Measurements from ENCODE around the gene OGFOD2. TPM values are rescaled to one million over a fixed set of nuclear protein-coding genes. Genes with fewer than 3 reads are reported as not detected.
A peak's percentile ranks its signal among the peaks of the same experiment; 100 is the strongest.

The OGFOD2 gene
- total and polyA plus RNA-seq, 9 of the 15 experiments (the other 6 are each of a cell fraction or from before 2014, with no cell fraction given): 1.4 to 111 (median 18.5) TPM

GRCh38 chr12:122980183-122981035, 5.4 kb downstream of the OGFOD2 start, which contains the start of gene ARL6IP4 (continued):
- TF ChIP-seq ZMIZ1 (IDR thresholded peaks at IDR 0.05; ENCODE audit: low read depth in 2 of 2, low read length in 2 of 2): no peak
- no peak for TF ChIP-seq PHTF2 (CRISPR knock-in tag; IDR thresholded peaks at IDR 0.05)
- no peak for TF ChIP-seq ARHGAP35 (IDR thresholded peaks at IDR 0.05; ENCODE audit: partially characterized antibody)
- TF ChIP-seq NFIC (IDR thresholded peaks at IDR 0.05): no peak; the same call in 1 of the 2 replicates
- TF ChIP-seq RBBP5 (IDR thresholded peaks at IDR 0.05; ENCODE audit: borderline replicate concordance, insufficient read depth, low read length, poor library complexity, severe bottlenecking): peak; percentile 77
- no peak for TF ChIP-seq TEAD2 (tag; IDR thresholded peaks at IDR 0.05)
- no peak for TF ChIP-seq ETV1 (tag; conservative IDR thresholded peaks at IDR 0.05; ENCODE audit: low read depth)
- TF ChIP-seq FOXJ3 (CRISPR knock-in tag; IDR thresholded peaks at IDR 0.05): no peak
- no peak for TF ChIP-seq MEF2D (tag; conservative IDR thresholded peaks at IDR 0.05; ENCODE audit: low read depth)
- no peak for TF ChIP-seq YBX1 (IDR thresholded peaks at IDR 0.05)
- TF ChIP-seq, protein P1, sequence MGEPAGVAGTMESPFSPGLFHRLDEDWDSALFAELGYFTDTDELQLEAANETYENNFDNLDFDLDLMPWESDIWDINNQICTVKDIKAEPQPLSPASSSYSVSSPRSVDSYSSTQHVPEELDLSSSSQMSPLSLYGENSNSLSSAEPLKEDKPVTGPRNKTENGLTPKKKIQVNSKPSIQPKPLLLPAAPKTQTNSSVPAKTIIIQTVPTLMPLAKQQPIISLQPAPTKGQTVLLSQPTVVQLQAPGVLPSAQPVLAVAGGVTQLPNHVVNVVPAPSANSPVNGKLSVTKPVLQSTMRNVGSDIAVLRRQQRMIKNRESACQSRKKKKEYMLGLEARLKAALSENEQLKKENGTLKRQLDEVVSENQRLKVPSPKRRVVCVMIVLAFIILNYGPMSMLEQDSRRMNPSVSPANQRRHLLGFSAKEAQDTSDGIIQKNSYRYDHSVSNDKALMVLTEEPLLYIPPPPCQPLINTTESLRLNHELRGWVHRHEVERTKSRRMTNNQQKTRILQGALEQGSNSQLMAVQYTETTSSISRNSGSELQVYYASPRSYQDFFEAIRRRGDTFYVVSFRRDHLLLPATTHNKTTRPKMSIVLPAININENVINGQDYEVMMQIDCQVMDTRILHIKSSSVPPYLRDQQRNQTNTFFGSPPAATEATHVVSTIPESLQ (CRISPR knock-in tag; IDR thresholded peaks at IDR 0.05): no peak; the same call in 1 of the 2 replicates
- no peak for TF ChIP-seq PHF21A (IDR thresholded peaks at IDR 0.05; ENCODE audit: borderline replicate concordance, low read depth)
- no peak for TF ChIP-seq LEF1 (IDR thresholded peaks at IDR 0.05)
- peak; percentile 90 to 92 for TF ChIP-seq NRF1 (conservative IDR thresholded peaks at IDR 0.05 in 1 of 2, IDR thresholded peaks at IDR 0.05 in 1 of 2)
- TF ChIP-seq, protein P2, sequence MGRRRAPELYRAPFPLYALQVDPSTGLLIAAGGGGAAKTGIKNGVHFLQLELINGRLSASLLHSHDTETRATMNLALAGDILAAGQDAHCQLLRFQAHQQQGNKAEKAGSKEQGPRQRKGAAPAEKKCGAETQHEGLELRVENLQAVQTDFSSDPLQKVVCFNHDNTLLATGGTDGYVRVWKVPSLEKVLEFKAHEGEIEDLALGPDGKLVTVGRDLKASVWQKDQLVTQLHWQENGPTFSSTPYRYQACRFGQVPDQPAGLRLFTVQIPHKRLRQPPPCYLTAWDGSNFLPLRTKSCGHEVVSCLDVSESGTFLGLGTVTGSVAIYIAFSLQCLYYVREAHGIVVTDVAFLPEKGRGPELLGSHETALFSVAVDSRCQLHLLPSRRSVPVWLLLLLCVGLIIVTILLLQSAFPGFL (CRISPR knock-in tag; IDR thresholded peaks at IDR 0.05): peak; percentile 79; the same call in 1 of the 2 replicates
- peak; percentile 93 for TF ChIP-seq E2F3 (CRISPR knock-in tag; IDR thresholded peaks at IDR 0.05)
- 0 out of 2 replicates have a peak, but pooled peaks have one; percentile 6 for TF ChIP-seq GABPB2 (CRISPR knock-in tag; conservative IDR thresholded peaks at IDR 0.05)
- TF ChIP-seq MCM2 (IDR thresholded peaks at IDR 0.05; ENCODE audit: low read depth): no peak
- TF ChIP-seq HMG20A (CRISPR knock-in tag; conservative IDR thresholded peaks at IDR 0.05): no peak
- TF ChIP-seq TAF15 (IDR thresholded peaks at IDR 0.05; ENCODE audit: low read depth, low read length): no peak
- peak; percentile 35 for TF ChIP-seq FUS (optimal IDR thresholded peaks at IDR 0.05; ENCODE audit: low read depth, low read length)
- TF ChIP-seq NEUROD1 (IDR thresholded peaks at IDR 0.05; ENCODE audit: borderline replicate concordance, low read depth, low read length, partially characterized antibody): no peak
- no peak for TF ChIP-seq ZNF77 (CRISPR knock-in tag; IDR thresholded peaks at IDR 0.05)

Data from K562 (cell line).